GM18858 (cell line): ENCODE data around the gene TMEM215.

Source experiments
- ATAC-seq: cut with Tn5 transposase; IDR thresholded peaks from one replicate; pipeline ENCODE4 v1.9.1; 2021; ENCODE audit not compliant: unreplicated experiment

Gene TMEM215

DNA sequence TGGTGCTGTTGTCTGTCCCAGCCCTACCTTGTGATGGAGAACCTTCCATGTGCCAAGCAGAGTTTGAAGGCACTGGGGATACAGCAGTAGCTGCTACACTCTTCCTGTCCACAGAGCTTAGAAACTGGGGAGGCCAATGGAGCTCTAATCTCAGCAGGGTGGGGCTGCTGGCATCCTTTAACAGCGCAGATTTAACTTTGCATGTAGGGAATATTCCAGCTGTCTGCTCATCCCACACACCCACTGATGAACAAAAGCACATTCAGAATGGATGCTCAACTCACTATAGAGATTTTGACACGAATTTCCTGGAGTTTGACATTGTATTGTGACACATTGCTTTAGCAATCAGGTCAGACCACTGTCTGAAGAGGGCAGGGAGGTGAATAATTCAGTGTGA, 49.0 kb downstream of the TMEM215 start:
- ATAC-seq, result no peak
